Loucy (cell line): Measurements from ENCODE around the gene CAMSAP1.

Experiments used
- H2AFZ ChIP-seq: fragments of 200-600 bp; sonication (generic); 2 replicates; pipeline ENCODE4 v1.6.0; 2016; ENCODE audit warnings: antibody characterized with exemption, mild to moderate bottlenecking, low read length, moderate library complexity
- H3F3A ChIP-seq: fragments of 200-600 bp; 2 replicates; pipeline ENCODE4 v1.6.0; 2016; ENCODE audit warnings: antibody characterized with exemption, low read depth, mild to moderate bottlenecking
- H3K27me3 ChIP-seq: fragments of 200-600 bp; sonication (generic); 2 replicates; pipeline ENCODE4 v1.6.1; 2014; ENCODE audit warnings: low read length, mild to moderate bottlenecking; ENCODE audit not compliant: insufficient read depth, poor library complexity, severe bottlenecking
- H3K36me3 ChIP-seq: fragments of 200-600 bp; sonication (generic); 2 replicates; pipeline ENCODE4 v1.6.1; 2016; ENCODE audit warnings: low read length; ENCODE audit not compliant: insufficient read depth
- H3K4me1 ChIP-seq: fragments of 200-600 bp; sonication (generic); 2 replicates; pipeline ENCODE4 v1.5.1; 2014; ENCODE audit warnings: low read length, mild to moderate bottlenecking; ENCODE audit not compliant: insufficient read depth, poor library complexity, severe bottlenecking
- H3K4me2 ChIP-seq: fragments of 200-600 bp; sonication (generic); 2 replicates; pipeline ENCODE4 v1.6.0; 2014; ENCODE audit warnings: antibody characterized with exemption, low read length, low read depth, mild to moderate bottlenecking; ENCODE audit not compliant: poor library complexity, severe bottlenecking
- H3K4me3 ChIP-seq: fragments of 200-600 bp; sonication (generic); 2 replicates; pipeline ENCODE4 v1.5.1; 2014; ENCODE audit warnings: low read length, mild to moderate bottlenecking, mixed read lengths; ENCODE audit not compliant: poor library complexity, severe bottlenecking
- H3K79me2 ChIP-seq: fragments of 200-600 bp; sonication (generic); 2 replicates; pipeline ENCODE4 v1.6.1; 2014; ENCODE audit warnings: low read length; ENCODE audit not compliant: insufficient read depth
- H3K9ac ChIP-seq: fragments of 200-600 bp; sonication (generic); 2 replicates; pipeline ENCODE4 v1.6.0; 2014; ENCODE audit warnings: mild to moderate bottlenecking, low read depth, low read length, moderate library complexity; ENCODE audit not compliant: poor library complexity, severe bottlenecking
- H3K9me2 ChIP-seq: fragments of 200-600 bp; sonication (generic); replicated peaks from 2 replicates; pipeline ENCODE4 v1.6.1; 2016; ENCODE audit warnings: low read depth, low read length, mixed read lengths
- H3K9me3 ChIP-seq: fragments of 200-600 bp; sonication (generic); 2 replicates; pipeline ENCODE4 v1.6.1; 2014; ENCODE audit warnings: mild to moderate bottlenecking, antibody characterized with exemption, low read length, low read depth; ENCODE audit not compliant: insufficient read depth
- H4K20me1 ChIP-seq: fragments of 200-600 bp; sonication (generic); 2 replicates; pipeline ENCODE4 v1.6.0; 2014; ENCODE audit warnings: antibody characterized with exemption, low read length, mild to moderate bottlenecking; ENCODE audit not compliant: insufficient read depth, poor library complexity, severe bottlenecking
- CTCF ChIP-seq: fragments of 200-600 bp; sonication (generic); conservative IDR thresholded peaks from 2 replicates; pipeline ENCODE4 v1.5.1; 2014; ENCODE audit warnings: mild to moderate bottlenecking, antibody characterized with exemption, low read length
- EZH2phosphoT487 ChIP-seq: fragments of 200-600 bp; IDR thresholded peaks from 2 replicates; pipeline ENCODE4 v1.6.1; 2018; ENCODE audit warnings: antibody characterized with exemption, mild to moderate bottlenecking, moderate library complexity, borderline replicate concordance

Gene CAMSAP1

GRCh38 chr9:135862809-135863208 lies 44.5 kb downstream of the CAMSAP1 start:
- no peak overlapping the region for H3K4me2 ChIP-seq
- H3K9me3 ChIP-seq: no peaks in the 10 kb centered on the region
- no peak for TF ChIP-seq EZH2phosphoT487
- no peak for TF ChIP-seq CTCF
- peaks cover 52% of the 10 kb centered on the region for H3K79me2 ChIP-seq
- H3K9me2 ChIP-seq: no peaks in the 10 kb centered on the region
- H4K20me1 ChIP-seq: peaks cover 30% of the 10 kb centered on the region
- no peak overlapping the region for H3K4me3 ChIP-seq
- no peaks in the 10 kb centered on the region for H3K4me1 ChIP-seq
- H3K9ac ChIP-seq: no peak overlapping the region
- no peaks in the 10 kb centered on the region for H3F3A ChIP-seq
- H2AFZ ChIP-seq: no peak overlapping the region
- no peaks in the 10 kb centered on the region for H3K27me3 ChIP-seq
- peaks cover 32% of the 10 kb centered on the region; the same call in 1 of the 2 replicates for H3K36me3 ChIP-seq

GRCh38 chr9:135858491-135859185 lies 48.7 kb downstream of the CAMSAP1 start:
- no peak overlapping the region for H3K4me3 ChIP-seq
- no peak overlapping the region for H2AFZ ChIP-seq
- no peaks in the 10 kb centered on the region for H3K9me3 ChIP-seq
- no peaks in the 10 kb centered on the region for H3K9me2 ChIP-seq
- no peak for TF ChIP-seq EZH2phosphoT487
- no peak for TF ChIP-seq CTCF
- no peaks in the 10 kb centered on the region for H3F3A ChIP-seq
- no peaks in the 10 kb centered on the region for H3K27me3 ChIP-seq
- peaks cover 37% of the 10 kb centered on the region; the same call in 1 of the 2 replicates for H3K36me3 ChIP-seq
- H3K4me1 ChIP-seq: no peaks in the 10 kb centered on the region
- H3K9ac ChIP-seq: no peak overlapping the region
- peaks cover 23% of the 10 kb centered on the region for H3K79me2 ChIP-seq
- peaks cover 3% of the 10 kb centered on the region for H4K20me1 ChIP-seq
- no peak overlapping the region for H3K4me2 ChIP-seq

GRCh38 chr9:135857843-135858242 lies 49.5 kb downstream of the CAMSAP1 start:
- peaks cover 2% of the 10 kb centered on the region for H4K20me1 ChIP-seq
- H3K27me3 ChIP-seq: no peaks in the 10 kb centered on the region
- H3K9me2 ChIP-seq: no peaks in the 10 kb centered on the region
- H3K4me1 ChIP-seq: no peaks in the 10 kb centered on the region
- peaks cover 42% of the 10 kb centered on the region; the same call in 1 of the 2 replicates for H3K36me3 ChIP-seq
- no peaks in the 10 kb centered on the region for H3F3A ChIP-seq
- H3K4me3 ChIP-seq: no peak overlapping the region
- H2AFZ ChIP-seq: no peak overlapping the region
- no peaks in the 10 kb centered on the region for H3K9me3 ChIP-seq
- peaks cover 15% of the 10 kb centered on the region; the same call in 1 of the 2 replicates for H3K79me2 ChIP-seq
- H3K4me2 ChIP-seq: no peak overlapping the region
- TF ChIP-seq CTCF (no peak), EZH2phosphoT487 (no peak)
- H3K9ac ChIP-seq: no peak overlapping the region
